ENCODE results near the gene H6PD.
A peak's percentile ranks its signal among the peaks of the same experiment; 100 is the strongest.

Gene H6PD

DNA sequence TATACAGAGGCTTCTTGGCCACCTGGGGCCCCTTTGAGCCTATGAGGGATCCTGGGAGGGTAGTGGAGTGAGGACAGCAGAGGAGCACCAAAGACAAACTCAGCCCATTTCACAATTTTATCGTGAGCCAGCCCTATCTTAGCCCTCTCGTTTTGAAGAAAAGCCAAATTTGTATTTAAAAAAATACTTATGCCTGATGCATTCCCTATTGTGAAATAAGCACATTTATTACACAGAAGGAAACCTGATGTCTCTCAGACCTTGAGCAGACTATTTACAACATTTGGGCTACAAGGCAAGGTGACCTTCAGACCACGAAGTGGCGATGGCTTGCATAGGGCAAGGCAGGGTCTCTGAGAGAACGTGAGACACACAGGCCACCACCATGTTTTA is 41.3 kb upstream of the H6PD start:
- no peak overlapping the region for H3K4me3 ChIP-seq (replicated peaks; ENCODE audit: low read depth, low read length)
- TF ChIP-seq, protein P1, sequence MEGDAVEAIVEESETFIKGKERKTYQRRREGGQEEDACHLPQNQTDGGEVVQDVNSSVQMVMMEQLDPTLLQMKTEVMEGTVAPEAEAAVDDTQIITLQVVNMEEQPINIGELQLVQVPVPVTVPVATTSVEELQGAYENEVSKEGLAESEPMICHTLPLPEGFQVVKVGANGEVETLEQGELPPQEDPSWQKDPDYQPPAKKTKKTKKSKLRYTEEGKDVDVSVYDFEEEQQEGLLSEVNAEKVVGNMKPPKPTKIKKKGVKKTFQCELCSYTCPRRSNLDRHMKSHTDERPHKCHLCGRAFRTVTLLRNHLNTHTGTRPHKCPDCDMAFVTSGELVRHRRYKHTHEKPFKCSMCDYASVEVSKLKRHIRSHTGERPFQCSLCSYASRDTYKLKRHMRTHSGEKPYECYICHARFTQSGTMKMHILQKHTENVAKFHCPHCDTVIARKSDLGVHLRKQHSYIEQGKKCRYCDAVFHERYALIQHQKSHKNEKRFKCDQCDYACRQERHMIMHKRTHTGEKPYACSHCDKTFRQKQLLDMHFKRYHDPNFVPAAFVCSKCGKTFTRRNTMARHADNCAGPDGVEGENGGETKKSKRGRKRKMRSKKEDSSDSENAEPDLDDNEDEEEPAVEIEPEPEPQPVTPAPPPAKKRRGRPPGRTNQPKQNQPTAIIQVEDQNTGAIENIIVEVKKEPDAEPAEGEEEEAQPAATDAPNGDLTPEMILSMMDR (IDR thresholded peaks at IDR 0.05; ENCODE audit: low read depth, low read length, missing control alignments) = no peak
- no peak for DNase-seq (ENCODE audit: extremely low read depth, low read depth)

DNA sequence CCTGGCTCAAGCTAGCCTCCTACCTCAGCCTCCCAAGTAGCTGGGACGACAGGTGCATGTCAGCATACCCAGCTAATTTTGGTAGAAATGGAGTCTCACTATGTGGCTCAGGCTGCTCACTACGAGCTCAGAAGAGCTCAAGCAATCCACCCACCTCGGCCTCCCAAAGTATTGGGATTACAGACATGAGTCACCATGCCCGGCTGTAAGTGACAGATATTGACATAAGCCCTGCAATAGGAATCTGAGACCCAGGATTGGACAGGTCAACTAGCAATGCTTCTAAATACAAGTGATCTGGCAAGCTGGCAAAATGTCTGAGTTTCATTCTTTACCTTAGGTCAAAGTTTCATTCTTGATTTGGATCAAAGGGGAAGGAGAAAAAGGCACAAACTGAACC is 40.5 kb upstream of the H6PD start:
- no peak overlapping the region for H3K4me3 ChIP-seq (replicated peaks; ENCODE audit: low read depth, low read length)
- no peak for DNase-seq (ENCODE audit: extremely low read depth, low read depth)
- TF ChIP-seq, protein P1 (IDR thresholded peaks at IDR 0.05; ENCODE audit: low read depth, low read length, missing control alignments) = no peak

GRCh38 chr1:9195651-9196050 is 38.9 kb upstream of the H6PD start:
- no peak for DNase-seq (ENCODE audit: extremely low read depth, low read depth)
- no peak overlapping the region for H3K4me3 ChIP-seq (replicated peaks; ENCODE audit: low read depth, low read length)
- TF ChIP-seq, protein P1 (IDR thresholded peaks at IDR 0.05; ENCODE audit: low read depth, low read length, missing control alignments) = no peak

DNA sequence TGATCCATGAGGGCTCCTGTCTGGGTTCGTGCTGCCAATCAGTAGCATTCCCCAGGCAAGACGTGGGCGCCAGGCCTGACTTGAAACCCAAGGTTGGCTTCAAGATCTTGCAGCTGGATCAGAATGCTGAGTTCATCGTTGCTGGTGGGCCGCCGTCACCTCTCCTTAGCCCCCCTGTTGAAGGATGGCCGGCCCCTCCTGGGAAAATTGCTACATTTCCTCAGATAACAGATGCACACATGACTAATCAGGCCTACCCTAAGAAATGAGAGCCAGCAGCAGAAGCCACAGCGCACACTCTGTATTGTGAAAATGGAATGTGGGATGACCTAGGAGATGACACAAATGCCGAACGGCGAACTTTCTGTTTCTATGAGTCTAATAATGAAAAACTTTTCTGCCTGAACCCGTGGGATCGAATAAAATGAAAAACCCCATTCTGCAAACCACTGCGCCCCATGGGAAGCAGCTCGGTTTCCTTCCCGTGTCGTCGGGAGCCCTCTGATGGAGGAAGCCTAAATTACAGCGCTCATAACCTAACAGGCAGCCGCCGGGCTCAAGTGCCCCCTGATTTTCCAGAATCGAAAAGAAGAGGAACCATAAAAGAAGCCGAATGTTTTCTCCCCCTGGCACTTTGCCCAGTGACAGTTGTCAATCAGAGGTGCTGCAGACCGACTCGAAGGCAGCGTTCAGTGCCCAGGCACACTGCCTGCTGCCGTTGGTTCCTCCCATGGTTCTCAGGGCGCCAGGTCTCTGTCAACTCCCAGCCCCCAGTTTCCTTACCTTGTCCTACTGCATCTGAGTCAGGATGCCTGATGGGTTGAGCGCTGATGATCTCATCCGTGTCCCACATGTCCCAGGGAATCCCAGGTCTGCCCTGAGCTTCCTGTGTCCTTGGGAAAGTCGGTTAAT is 38.2 kb upstream of the H6PD start:
- DNase-seq (ENCODE audit: extremely low read depth, low read depth) = no peak
- no peak overlapping the region for H3K4me3 ChIP-seq (replicated peaks; ENCODE audit: low read depth, low read length)
- TF ChIP-seq, protein P1 (IDR thresholded peaks at IDR 0.05; ENCODE audit: low read depth, low read length, missing control alignments) = peak; percentile 72

GRCh38 chr1:9197186-9198099 is 37.1 kb upstream of the H6PD start:
- DNase-seq (ENCODE audit: extremely low read depth, low read depth) = no peak
- H3K4me3 ChIP-seq (replicated peaks; ENCODE audit: low read depth, low read length) = no peak overlapping the region
- TF ChIP-seq, protein P1 (IDR thresholded peaks at IDR 0.05; ENCODE audit: low read depth, low read length, missing control alignments) = no peak

DNA sequence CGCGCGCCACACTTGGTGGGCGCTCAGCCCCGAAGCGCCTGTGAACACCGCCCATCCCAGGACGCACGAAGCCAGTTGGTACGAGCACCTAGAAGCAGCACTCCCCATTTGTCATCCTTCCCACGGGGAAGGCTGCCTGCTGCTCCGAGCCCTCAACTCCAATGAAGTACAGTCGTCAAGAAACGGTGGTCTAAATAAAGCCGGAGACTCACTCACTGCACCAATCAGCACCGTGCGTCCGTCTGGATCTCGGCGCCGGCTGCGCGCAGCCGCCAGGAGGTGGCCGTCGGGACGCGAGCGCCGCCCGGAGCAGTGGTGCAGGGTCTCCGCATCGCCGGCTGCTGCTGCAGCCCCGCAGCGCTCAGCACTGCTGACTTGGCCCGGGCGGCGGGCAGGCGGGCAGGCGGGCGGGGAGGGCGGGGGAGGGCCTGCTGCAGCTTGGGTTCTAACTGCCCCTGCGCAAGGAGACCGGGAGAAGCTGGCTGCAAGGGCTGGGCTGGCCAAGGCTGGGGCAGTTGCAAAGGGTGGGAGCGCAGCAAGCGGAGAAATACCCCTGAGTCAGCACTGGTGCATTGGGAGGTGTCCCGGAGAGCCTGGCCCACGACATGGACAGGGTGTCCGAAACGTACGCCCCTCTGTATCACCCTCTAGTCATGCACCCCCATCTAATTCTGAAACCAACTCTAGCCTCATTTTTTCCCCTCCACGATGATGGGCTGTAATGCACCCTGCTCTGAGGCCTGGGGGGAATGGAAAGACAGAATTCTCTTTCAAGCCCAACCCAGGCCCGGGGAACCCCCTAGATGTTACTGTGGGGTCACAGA is 35.8 kb upstream of the H6PD start:
- TF ChIP-seq, protein P1 (IDR thresholded peaks at IDR 0.05; ENCODE audit: low read depth, low read length, missing control alignments) = peak; percentile 19
- no peak for DNase-seq (ENCODE audit: extremely low read depth, low read depth)
- H3K4me3 ChIP-seq (replicated peaks; ENCODE audit: low read depth, low read length) = no peak overlapping the region

All from HFF-Myc (cell line).